Skeletal muscle satellite cell (primary cell): ENCODE results near the gene SPEG.

Experiments
- H3K27me3 ChIP-seq: 2 replicates; pipeline ENCODE4 v1.7.0; 2013; ENCODE audit warnings: low read length; ENCODE audit not compliant: control insufficient read depth, insufficient read depth
- H3K36me3 ChIP-seq: 2 replicates; pipeline ENCODE4 v1.7.0; 2013; ENCODE audit warnings: mild to moderate bottlenecking, control low read depth, low read length; ENCODE audit not compliant: insufficient read depth
- H3K4me1 ChIP-seq: 2 replicates; pipeline ENCODE4 v1.7.0; 2013; ENCODE audit warnings: low read length; ENCODE audit not compliant: control insufficient read depth, insufficient read depth
- H3K4me2 ChIP-seq: 2 replicates; pipeline ENCODE4 v1.7.0; 2013; ENCODE audit warnings: mild to moderate bottlenecking, low read length
- H3K4me3 ChIP-seq: 2 replicates; pipeline ENCODE4 v1.7.0; 2013; ENCODE audit warnings: low read length
- H3K9ac ChIP-seq: 2 replicates; pipeline ENCODE4 v1.7.0; 2013; ENCODE audit warnings: mild to moderate bottlenecking, low read depth, low read length, moderate library complexity
- H3K9me3 ChIP-seq: replicated peaks from 2 replicates; pipeline ENCODE4 v1.7.0; 2013; ENCODE audit warnings: mild to moderate bottlenecking, control low read depth, low read length

SPEG gene

GRCh38 chr2:219469186-219469724, 34.6 kb downstream of the SPEG start:
- Histone ChIP-seq H3K9me3 (no peaks in the 10 kb centered on the region), H3K27me3 (no peaks in the 10 kb centered on the region), H3K9ac (no peak overlapping the region), H3K4me1 (peaks cover 14% of the 10 kb centered on the region), H3K36me3 (peaks cover 12% of the 10 kb centered on the region), H3K4me3 (no peak overlapping the region), H3K4me2 (no peak overlapping the region)

GRCh38 chr2:219470429-219470828, 35.8 kb downstream of the SPEG start:
- Histone ChIP-seq H3K27me3 (no peaks in the 10 kb centered on the region), H3K4me1 (peaks cover 14% of the 10 kb centered on the region), H3K36me3 (peaks cover 12% of the 10 kb centered on the region), H3K4me3 (no peak overlapping the region), H3K9me3 (no peaks in the 10 kb centered on the region), H3K9ac (no peak overlapping the region), H3K4me2 (no peak overlapping the region)

GRCh38 chr2:219471476-219472371, 37.1 kb downstream of the SPEG start:
- no peak overlapping the region for H3K4me3 ChIP-seq
- H3K36me3 ChIP-seq, result peaks cover 12% of the 10 kb centered on the region
- H3K4me1 ChIP-seq, result peaks cover 14% of the 10 kb centered on the region
- no peaks in the 10 kb centered on the region for H3K9me3 ChIP-seq
- H3K9ac ChIP-seq, result no peak overlapping the region
- H3K27me3 ChIP-seq, result no peaks in the 10 kb centered on the region
- H3K4me2 ChIP-seq, result no peak overlapping the region

- no peaks in the 10 kb centered on the region for H3K27me3 ChIP-seq
- H3K4me3 ChIP-seq, result no peak overlapping the region
- H3K9me3 ChIP-seq, result no peaks in the 10 kb centered on the region
- no peak overlapping the region for H3K4me2 ChIP-seq
- H3K4me1 ChIP-seq, result peaks cover 14% of the 10 kb centered on the region
- H3K9ac ChIP-seq, result no peak overlapping the region
- peaks cover 3% of the 10 kb centered on the region for H3K36me3 ChIP-seq
Observed at GRCh38 chr2:219472629-219473187, 38.1 kb downstream of the SPEG start.

GRCh38 chr2:219473511-219473910, 38.9 kb downstream of the SPEG start:
- Histone ChIP-seq H3K4me2 (no peak overlapping the region), H3K4me3 (no peak overlapping the region), H3K9ac (no peak overlapping the region), H3K4me1 (peaks cover 14% of the 10 kb centered on the region), H3K36me3 (no peaks in the 10 kb centered on the region), H3K27me3 (no peaks in the 10 kb centered on the region), H3K9me3 (no peaks in the 10 kb centered on the region)

GRCh38 chr2:219474285-219475060, 39.8 kb downstream of the SPEG start:
- H3K9ac ChIP-seq, result no peak overlapping the region
- H3K36me3 ChIP-seq, result peaks cover 2% of the 10 kb centered on the region
- no peaks in the 10 kb centered on the region for H3K9me3 ChIP-seq
- no peak overlapping the region for H3K4me2 ChIP-seq
- peaks cover 5% of the 10 kb centered on the region for H3K4me1 ChIP-seq
- H3K27me3 ChIP-seq, result no peaks in the 10 kb centered on the region
- H3K4me3 ChIP-seq, result no peak overlapping the region

- Histone ChIP-seq H3K4me2 (no peak overlapping the region), H3K36me3 (peaks cover 4% of the 10 kb centered on the region), H3K4me1 (no peaks in the 10 kb centered on the region), H3K27me3 (no peaks in the 10 kb centered on the region), H3K9ac (no peak overlapping the region), H3K4me3 (no peak overlapping the region), H3K9me3 (no peaks in the 10 kb centered on the region)
Observed at GRCh38 chr2:219475278-219475677, 40.6 kb downstream of the SPEG start.

GRCh38 chr2:219475697-219476651, 41.3 kb downstream of the SPEG start:
- Histone ChIP-seq H3K36me3 (peaks cover 4% of the 10 kb centered on the region), H3K4me1 (no peaks in the 10 kb centered on the region), H3K27me3 (no peaks in the 10 kb centered on the region), H3K4me2 (no peak overlapping the region), H3K4me3 (no peak overlapping the region), H3K9me3 (no peaks in the 10 kb centered on the region), H3K9ac (no peak overlapping the region)

GRCh38 chr2:219476652-219477151, 42.1 kb downstream of the SPEG start:
- no peak overlapping the region for H3K4me2 ChIP-seq
- no peaks in the 10 kb centered on the region for H3K9me3 ChIP-seq
- no peaks in the 10 kb centered on the region for H3K27me3 ChIP-seq
- H3K36me3 ChIP-seq, result peaks cover 4% of the 10 kb centered on the region
- H3K9ac ChIP-seq, result no peak overlapping the region
- H3K4me3 ChIP-seq, result no peak overlapping the region
- no peaks in the 10 kb centered on the region for H3K4me1 ChIP-seq

- no peak overlapping the region for H3K4me3 ChIP-seq
- H3K9me3 ChIP-seq, result no peaks in the 10 kb centered on the region
- H3K9ac ChIP-seq, result no peak overlapping the region
- H3K27me3 ChIP-seq, result no peaks in the 10 kb centered on the region
- H3K36me3 ChIP-seq, result peaks cover 4% of the 10 kb centered on the region
- no peak overlapping the region for H3K4me2 ChIP-seq
- H3K4me1 ChIP-seq, result no peaks in the 10 kb centered on the region
Observed at GRCh38 chr2:219477179-219477578, 42.5 kb downstream of the SPEG start.
